ENCODE measurements around the gene KIRREL3.

KIRREL3 gene

DNA sequence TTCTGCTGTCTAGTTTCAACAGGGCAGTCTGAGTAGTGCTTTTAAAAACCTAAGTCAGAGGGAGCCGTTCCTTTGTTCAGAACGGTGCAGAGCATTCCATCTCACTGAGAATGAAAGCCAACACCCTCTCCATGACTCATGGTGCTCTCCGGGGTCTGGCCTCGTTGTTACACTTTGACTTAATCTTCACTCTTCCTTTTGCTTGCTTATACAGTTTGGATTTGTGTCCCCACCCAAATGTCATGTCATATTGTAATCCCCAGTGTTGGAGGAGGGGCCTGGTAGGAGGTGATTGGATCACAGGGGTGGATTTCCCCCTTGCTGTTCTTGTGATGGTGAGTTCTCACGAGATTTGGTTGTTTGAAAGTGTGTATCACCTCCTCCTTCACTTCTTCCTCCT is 352.8 kb downstream of the KIRREL3 start:
- FAIRE-seq (no peak), DNase-seq (ENCODE audit: insufficient read length, low spot score) (no peak)
- TF ChIP-seq, protein P1, sequence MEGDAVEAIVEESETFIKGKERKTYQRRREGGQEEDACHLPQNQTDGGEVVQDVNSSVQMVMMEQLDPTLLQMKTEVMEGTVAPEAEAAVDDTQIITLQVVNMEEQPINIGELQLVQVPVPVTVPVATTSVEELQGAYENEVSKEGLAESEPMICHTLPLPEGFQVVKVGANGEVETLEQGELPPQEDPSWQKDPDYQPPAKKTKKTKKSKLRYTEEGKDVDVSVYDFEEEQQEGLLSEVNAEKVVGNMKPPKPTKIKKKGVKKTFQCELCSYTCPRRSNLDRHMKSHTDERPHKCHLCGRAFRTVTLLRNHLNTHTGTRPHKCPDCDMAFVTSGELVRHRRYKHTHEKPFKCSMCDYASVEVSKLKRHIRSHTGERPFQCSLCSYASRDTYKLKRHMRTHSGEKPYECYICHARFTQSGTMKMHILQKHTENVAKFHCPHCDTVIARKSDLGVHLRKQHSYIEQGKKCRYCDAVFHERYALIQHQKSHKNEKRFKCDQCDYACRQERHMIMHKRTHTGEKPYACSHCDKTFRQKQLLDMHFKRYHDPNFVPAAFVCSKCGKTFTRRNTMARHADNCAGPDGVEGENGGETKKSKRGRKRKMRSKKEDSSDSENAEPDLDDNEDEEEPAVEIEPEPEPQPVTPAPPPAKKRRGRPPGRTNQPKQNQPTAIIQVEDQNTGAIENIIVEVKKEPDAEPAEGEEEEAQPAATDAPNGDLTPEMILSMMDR (IDR thresholded peaks at IDR 0.05; ENCODE audit: insufficient read depth, missing control alignments) = no peak

GRCh38 chr11:126646701-126647557 is 353.6 kb downstream of the KIRREL3 start:
- TF ChIP-seq, protein P1 (IDR thresholded peaks at IDR 0.05; ENCODE audit: insufficient read depth, missing control alignments) = no peak
- DNase-seq (ENCODE audit: insufficient read length, low spot score) = no peak
- no peak for FAIRE-seq

GRCh38 chr11:126645186-126645585 is 355.4 kb downstream of the KIRREL3 start:
- TF ChIP-seq, protein P1 (IDR thresholded peaks at IDR 0.05; ENCODE audit: insufficient read depth, missing control alignments) = no peak
- DNase-seq (ENCODE audit: insufficient read length, low spot score) = no peak
- no peak for FAIRE-seq

- FAIRE-seq (no peak), DNase-seq (ENCODE audit: insufficient read length, low spot score) (no peak)
- TF ChIP-seq, protein P1 (IDR thresholded peaks at IDR 0.05; ENCODE audit: insufficient read depth, missing control alignments) = no peak
Observed at GRCh38 chr11:126640186-126640585, 360.4 kb downstream of the KIRREL3 start.

DNA sequence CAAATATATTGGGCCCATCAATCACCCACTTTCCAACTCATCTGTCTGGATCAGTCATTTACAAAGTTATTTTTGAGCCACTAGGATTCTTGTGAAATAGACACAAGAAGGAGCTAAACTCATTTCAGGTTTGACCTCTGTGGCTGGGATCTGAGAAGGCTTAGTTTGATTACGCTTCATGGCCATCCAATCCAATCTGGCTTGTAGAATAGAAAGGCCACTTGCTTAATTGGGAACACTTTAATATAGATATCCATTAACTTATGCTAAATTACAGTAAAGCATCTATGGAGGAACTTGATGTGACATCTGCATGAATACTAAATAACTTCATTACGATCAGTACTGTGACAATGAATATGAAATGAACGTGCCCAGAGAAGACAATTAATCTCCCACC is 360.9 kb downstream of the KIRREL3 start:
- TF ChIP-seq, protein P1 (IDR thresholded peaks at IDR 0.05; ENCODE audit: insufficient read depth, missing control alignments) = no peak
- DNase-seq (ENCODE audit: insufficient read length, low spot score) (no peak), FAIRE-seq (no peak)

DNA sequence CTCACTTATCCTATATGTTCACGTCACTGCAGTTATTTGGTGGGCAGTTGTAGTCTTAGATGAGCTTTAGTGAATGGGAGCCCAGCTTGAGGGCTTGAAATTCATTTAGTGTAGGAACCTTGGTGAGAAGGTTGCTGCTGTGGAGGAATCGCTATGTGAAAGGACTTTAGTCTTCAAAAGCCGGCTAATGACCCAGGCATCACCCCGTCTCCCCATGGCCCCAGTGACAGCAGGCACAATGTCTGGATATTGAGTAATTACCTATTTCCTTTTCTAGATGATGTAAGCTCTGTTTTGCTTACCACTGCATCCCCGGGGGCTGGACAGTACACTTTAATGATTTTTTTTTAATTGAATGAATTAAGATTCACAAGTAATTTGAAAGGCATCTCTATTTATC is 361.9 kb downstream of the KIRREL3 start:
- FAIRE-seq (no peak), DNase-seq (ENCODE audit: insufficient read length, low spot score) (no peak)
- TF ChIP-seq, protein P1 (IDR thresholded peaks at IDR 0.05; ENCODE audit: insufficient read depth, missing control alignments) = no peak

GRCh38 chr11:126637795-126638175 is 362.8 kb downstream of the KIRREL3 start:
- FAIRE-seq (no peak), DNase-seq (ENCODE audit: insufficient read length, low spot score) (no peak)
- TF ChIP-seq, protein P1 (IDR thresholded peaks at IDR 0.05; ENCODE audit: insufficient read depth, missing control alignments) = no peak

Measured in D721Med (cell line).